SK-N-SH (cell line): ENCODE results near the gene SERPINB2. TPM values are rescaled to one million over a fixed set of nuclear protein-coding genes. Genes with fewer than 3 reads are reported as not detected.
A peak's percentile ranks its signal among the peaks of the same experiment; 100 is the strongest.

Experiments
- CTCF ChIA-PET: fragments of 300-600, 350-600 bp; formaldehyde crosslinking; extraction: SDS; loops from one replicate; lab custom pipeline; 2021; lab: Yijun Ruan, JAX
- POLR2A ChIA-PET: fragments of 350-600 bp; sonication (Branson Sonifier 250); formaldehyde crosslinking; extraction: SDS; loops from one replicate; lab custom pipeline; 2020; ENCODE audit warnings: antibody characterized with exemption, inconsistent platforms; lab: Yijun Ruan, JAX
- DNase-seq: peaks from one replicate; pipeline ENCODE4 v3.0.0; 2012
- H2AFZ ChIP-seq: fragments of 200-600 bp; sonication (generic); 2 replicates; pipeline ENCODE4 v1.8.1; 2016; ENCODE audit warnings: antibody characterized with exemption, mild to moderate bottlenecking, low read depth
- H3F3A ChIP-seq: fragments of 200-600 bp; sonication (generic); replicated peaks from 2 replicates; pipeline ENCODE3; 2016; ENCODE audit warnings: antibody characterized with exemption, mild to moderate bottlenecking; ENCODE audit not compliant: insufficient read depth
- H3K27ac ChIP-seq, 2 experiments: fragments of 200-500 bp in 1 of 2; fragments of 200-600 bp in 1 of 2; sonication (Bioruptor generic) in 1 of 2; sonication (generic), shearing (Covaris generic) in 1 of 2; 2 replicates each; pipeline versions ENCODE4 v1.5.1 to v1.6.1; 2014 to 2016; ENCODE audit warnings: low read depth in 2 of 2, inconsistent platforms in 1 of 2, low read length in 1 of 2, mild to moderate bottlenecking in 1 of 2, mixed read lengths in 1 of 2
- H3K27me3 ChIP-seq: fragments of 200-600 bp; sonication (generic), shearing (Covaris generic); 2 replicates; pipeline ENCODE4 v1.6.1; 2016; ENCODE audit warnings: mixed run types; ENCODE audit not compliant: insufficient read depth
- H3K36me3 ChIP-seq, 2 experiments: fragments of 200-500 bp in 1 of 2; fragments of 200-600 bp in 1 of 2; sonication (Bioruptor generic) in 1 of 2; sonication (generic) in 1 of 2; replicated peaks in 1 of 2; 2 replicates each; pipeline versions ENCODE3 to v1.5.1; 2014 to 2016; ENCODE audit warnings: low read length in 1 of 2, mild to moderate bottlenecking in 1 of 2; ENCODE audit not compliant: insufficient read depth in 2 of 2, control insufficient read depth in 1 of 2
- H3K4me1 ChIP-seq, 2 experiments: fragments of 200-500 bp in 1 of 2; fragments of 200-600 bp in 1 of 2; sonication (Bioruptor generic) in 1 of 2; sonication (generic), shearing (Covaris generic) in 1 of 2; 2 replicates each; pipeline versions ENCODE4 v1.5.1 to v1.6.1; 2014 to 2016; ENCODE audit warnings: low read depth in 1 of 2, low read length in 1 of 2, mixed run types in 1 of 2; ENCODE audit not compliant: insufficient read depth in 2 of 2, control insufficient read depth in 1 of 2
- H3K4me2 ChIP-seq: fragments of 200-600 bp; sonication (generic), shearing (Covaris generic); 2 replicates; pipeline ENCODE4 v1.6.1; 2017; ENCODE audit warnings: mixed run types
- H3K4me3 ChIP-seq, 2 experiments: fragments of 200-500 bp in 1 of 2; fragments of 200-600 bp in 1 of 2; sonication (Bioruptor generic) in 1 of 2; sonication (generic), shearing (Covaris generic) in 1 of 2; 2 replicates each; pipeline versions ENCODE4 v1.5.1 to v1.8.1; 2014 to 2016; ENCODE audit warnings: low read depth in 2 of 2, inconsistent platforms in 1 of 2, low read length in 1 of 2, mild to moderate bottlenecking in 1 of 2, mixed read lengths in 1 of 2, moderate library complexity in 1 of 2
- H3K79me2 ChIP-seq: fragments of 200-600 bp; sonication (generic); 2 replicates; pipeline ENCODE4 v1.8.1; 2017; ENCODE audit warnings: mild to moderate bottlenecking; ENCODE audit not compliant: insufficient read depth
- H3K9ac ChIP-seq: fragments of 200-600 bp; sonication (generic); 2 replicates; pipeline ENCODE4 v1.6.1; 2017; ENCODE audit warnings: mixed run types
- H3K9me2 ChIP-seq: fragments of 200-600 bp; sonication (generic); 2 replicates; pipeline ENCODE4 v1.6.1; 2017; ENCODE audit warnings: mixed run types
- H3K9me3 ChIP-seq: fragments of 200-600 bp; sonication (generic); 2 replicates; pipeline ENCODE4 v1.6.1; 2017; ENCODE audit warnings: mixed run types, mild to moderate bottlenecking, moderate library complexity
- H4K20me1 ChIP-seq: fragments of 200-600 bp; sonication (generic); 2 replicates; pipeline ENCODE4 v1.6.1; 2017; ENCODE audit warnings: mild to moderate bottlenecking, mixed run types; ENCODE audit not compliant: insufficient read depth
- EP300 ChIP-seq, 2 experiments: IDR thresholded peaks; 2 replicates each; pipeline versions ENCODE4 v1.4.0 to v1.6.1; 2012; ENCODE audit warnings: borderline replicate concordance in 1 of 2, low read depth in 1 of 2, low read length in 1 of 2
- FOSL2 ChIP-seq: IDR thresholded peaks from 2 replicates; pipeline ENCODE4 v1.4.0; 2012; ENCODE audit warnings: low read depth, mild to moderate bottlenecking, moderate library complexity, borderline replicate concordance
- FOXJ3 ChIP-seq: sonication (generic); formaldehyde crosslinking; IDR thresholded peaks from 2 replicates; pipeline ENCODE4 v1.5.1; 2020; ENCODE audit warnings: mild to moderate bottlenecking, missing genetic modification reagents
- FOXM1 ChIP-seq: IDR thresholded peaks from 2 replicates; pipeline ENCODE4 v1.4.0; 2012; ENCODE audit warnings: low read depth, mild to moderate bottlenecking
- JUND ChIP-seq: IDR thresholded peaks from 2 replicates; pipeline ENCODE4 v1.4.0; 2012
- MEF2A ChIP-seq: IDR thresholded peaks from 2 replicates; pipeline ENCODE4 v1.4.0; 2012; ENCODE audit warnings: low read depth, borderline replicate concordance
- NFIC ChIP-seq: IDR thresholded peaks from 2 replicates; pipeline ENCODE4 v1.4.0; 2012; ENCODE audit warnings: borderline replicate concordance
- NRF1 ChIP-seq: IDR thresholded peaks from 2 replicates; pipeline ENCODE4 v1.6.1; 2012; ENCODE audit warnings: low read depth, mild to moderate bottlenecking, low read length
- RAD21 ChIP-seq: IDR thresholded peaks from 2 replicates; pipeline ENCODE4 v1.6.1; 2012; ENCODE audit warnings: mild to moderate bottlenecking, low read length
- SIN3A ChIP-seq: IDR thresholded peaks from 2 replicates; pipeline ENCODE4 v1.6.1; 2012; ENCODE audit warnings: low read depth, mild to moderate bottlenecking, low read length, moderate library complexity, borderline replicate concordance
- TCF12 ChIP-seq: IDR thresholded peaks from 2 replicates; pipeline ENCODE4 v1.4.0; 2012
- YY1 ChIP-seq: IDR thresholded peaks from 2 replicates; pipeline ENCODE4 v1.4.0; 2012; ENCODE audit warnings: low read depth, mild to moderate bottlenecking
- WGBS: methylation state at CpG from one replicate; pipeline ENCODE4 v1.1.6; 2017; ENCODE audit warnings: low lambda C conversion rate; 5-methylcytosine and 5-hydroxymethylcytosine counted together
- polyA plus RNA-seq, 3 experiments: library from polyadenylated mRNA; depleted of rRNA; stranded (reverse); fragments of >200 nt; gene quantifications; 2 replicates each; pipeline ENCODE4 v1.2.3, GENCODE V29; 2012
- TF ChIP-seq, protein P1 (sequence below): fragments of 150-350 bp; IDR thresholded peaks from 2 replicates; pipeline ENCODE4 v1.6.1; 2017; ENCODE audit warnings: antibody characterized with exemption, low read length, low read depth, borderline replicate concordance
- TF ChIP-seq, protein P2 (sequence below): fragments of 200-600 bp; sonication (generic); IDR thresholded peaks from 2 replicates; pipeline ENCODE4 v1.6.1; 2017; ENCODE audit warnings: antibody characterized with exemption, mild to moderate bottlenecking, moderate library complexity
- TF ChIP-seq, protein P3 (sequence below): IDR thresholded peaks from 2 replicates; pipeline ENCODE4 v1.4.0; 2012; ENCODE audit warnings: low read depth, borderline replicate concordance
- TF ChIP-seq, protein P4 (sequence below): fragments of 150-350 bp; IDR thresholded peaks from 2 replicates; pipeline ENCODE4 v1.6.1; 2016; ENCODE audit warnings: mild to moderate bottlenecking, low read depth, low read length
- TF ChIP-seq, protein P5 (sequence below): IDR thresholded peaks from 2 replicates; pipeline ENCODE4 v1.6.1; 2012; ENCODE audit warnings: mild to moderate bottlenecking, low read depth, low read length, moderate library complexity

Gene SERPINB2
- polyA plus RNA-seq, 1 of the 3 experiments (the other 2 are of a cell fraction), result 5.9 TPM

DNA sequence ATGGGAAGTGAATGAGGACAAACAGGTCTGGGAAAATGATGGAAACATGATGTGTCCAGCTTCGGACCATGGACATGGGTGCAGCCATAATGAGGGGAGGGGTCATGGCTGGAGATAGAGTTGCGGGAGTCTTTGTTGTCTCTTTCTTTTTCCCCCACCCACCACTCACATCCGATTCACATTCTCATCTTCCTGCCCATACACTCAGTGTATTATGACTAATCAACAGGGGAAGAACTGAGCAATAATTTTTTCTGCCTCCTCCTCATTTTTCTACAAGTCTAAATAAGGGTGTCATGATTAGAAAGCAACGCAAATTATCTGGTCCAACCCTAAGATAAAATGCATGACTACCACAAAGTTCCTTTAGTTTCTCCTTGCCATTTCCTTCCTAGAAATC lies 5.7 kb upstream of the SERPINB2 start:
- no peaks in the 10 kb centered on the region for H3K9me3 ChIP-seq
- H3F3A ChIP-seq, result no peaks in the 10 kb centered on the region
- no peak overlapping the region for H3K27ac ChIP-seq
- no peaks in the 10 kb centered on the region; a peak in 3 of 4 replicates for H3K4me1 ChIP-seq
- H3K79me2 ChIP-seq, result no peaks in the 10 kb centered on the region
- no peak overlapping the region for H3K9ac ChIP-seq
- no peaks in the 10 kb centered on the region for H3K9me2 ChIP-seq
- H3K4me2 ChIP-seq, result no peak overlapping the region
- CTCF ChIA-PET, result interaction anchor here (0.9 kb wide), 1 partner anchor 364 kb away, joined by 3 read pairs; no protein-coding TSS in a partner anchor
- no peaks in the 10 kb centered on the region for H4K20me1 ChIP-seq
- POLR2A ChIA-PET, result no interaction called here
- peak overlapping the region; percentile 9; the same call in 1 of the 2 replicates for H2AFZ ChIP-seq
- H3K4me3 ChIP-seq, result no peak overlapping the region
- no peak for DNase-seq
- H3K27me3 ChIP-seq, result peaks cover 3% of the 10 kb centered on the region; the same call in 1 of the 2 replicates
- TF ChIP-seq EP300 (IDR thresholded peaks at IDR 0.05; ENCODE audit: borderline replicate concordance in 1 of 2, low read depth in 1 of 2, low read length in 1 of 2), result no peak
- no peak for TF ChIP-seq MEF2A
- 31% methylated on average over 4 of the region's 4 CpGs for WGBS
- no peaks in the 10 kb centered on the region for H3K36me3 ChIP-seq

DNA sequence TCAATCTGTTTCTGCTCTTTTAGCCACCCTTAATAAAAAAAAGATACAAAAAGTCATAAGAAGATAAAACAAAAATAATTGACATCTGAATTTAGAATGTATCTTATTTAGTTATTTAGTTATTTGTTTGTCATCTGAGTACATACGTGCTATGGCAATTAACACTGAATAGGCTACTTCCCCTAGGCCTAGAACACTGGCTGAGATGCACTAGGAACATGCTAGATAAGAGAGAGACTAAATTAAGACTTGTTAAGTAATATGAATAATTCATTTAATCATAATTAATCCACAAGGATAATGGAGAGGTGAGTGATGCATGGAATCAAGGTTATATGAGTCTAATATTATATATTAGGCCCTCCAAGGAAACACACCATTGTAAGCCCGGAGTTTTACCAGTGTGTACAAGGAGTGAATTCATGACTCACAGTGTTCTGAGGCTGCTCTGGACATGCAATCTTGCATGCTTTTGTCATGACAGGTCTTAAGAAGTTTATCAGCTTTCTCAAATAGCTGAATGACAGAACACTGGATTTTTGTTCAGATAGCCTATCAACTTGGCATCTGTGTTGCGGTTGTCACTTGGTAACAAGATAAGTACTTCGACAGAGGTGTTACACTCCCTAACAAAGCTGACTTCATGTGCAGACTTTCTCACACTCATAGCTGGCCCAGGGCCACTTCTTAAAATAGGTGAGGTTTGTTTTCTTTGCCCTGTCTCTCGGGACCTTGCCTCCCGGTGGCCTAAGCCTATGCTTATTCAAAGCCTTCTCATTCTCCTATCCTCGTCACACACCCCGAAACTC lies 5.0 kb upstream of the SERPINB2 start:
- H3F3A ChIP-seq, result no peaks in the 10 kb centered on the region
- no peak overlapping the region for H3K4me2 ChIP-seq
- H4K20me1 ChIP-seq, result no peaks in the 10 kb centered on the region
- H3K9me2 ChIP-seq, result no peaks in the 10 kb centered on the region
- H3K9ac ChIP-seq, result no peak overlapping the region
- WGBS, result 42% methylated on average over 8 of the region's 8 CpGs
- DNase-seq, result no peak
- ChIA-PET POLR2A (no interaction called here), CTCF (interaction anchor here (1.1 kb wide), 1 partner anchor 364 kb away, joined by 3 read pairs; no protein-coding TSS in a partner anchor)
- H2AFZ ChIP-seq, result peak overlapping the region; percentile 9; the same call in 1 of the 2 replicates
- no peak overlapping the region for H3K4me3 ChIP-seq
- H3K9me3 ChIP-seq, result no peaks in the 10 kb centered on the region
- H3K4me1 ChIP-seq, result no peaks in the 10 kb centered on the region; a peak in 3 of 4 replicates
- H3K27me3 ChIP-seq, result peaks cover 10% of the 10 kb centered on the region; the same call in 1 of the 2 replicates
- H3K27ac ChIP-seq, result no peak overlapping the region
- no peaks in the 10 kb centered on the region for H3K79me2 ChIP-seq
- no peaks in the 10 kb centered on the region for H3K36me3 ChIP-seq
- TF ChIP-seq, protein P1, sequence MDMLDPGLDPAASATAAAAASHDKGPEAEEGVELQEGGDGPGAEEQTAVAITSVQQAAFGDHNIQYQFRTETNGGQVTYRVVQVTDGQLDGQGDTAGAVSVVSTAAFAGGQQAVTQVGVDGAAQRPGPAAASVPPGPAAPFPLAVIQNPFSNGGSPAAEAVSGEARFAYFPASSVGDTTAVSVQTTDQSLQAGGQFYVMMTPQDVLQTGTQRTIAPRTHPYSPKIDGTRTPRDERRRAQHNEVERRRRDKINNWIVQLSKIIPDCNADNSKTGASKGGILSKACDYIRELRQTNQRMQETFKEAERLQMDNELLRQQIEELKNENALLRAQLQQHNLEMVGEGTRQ, result no peak
- TF ChIP-seq EP300 (IDR thresholded peaks at IDR 0.05; ENCODE audit: borderline replicate concordance in 1 of 2, low read depth in 1 of 2, low read length in 1 of 2), result peak in 1 of 2 experiments; percentile 24; a peak in 1 of 4 replicates
- peak; percentile 60; the same call in 1 of the 2 replicates for TF ChIP-seq FOSL2
- no peak for TF ChIP-seq NFIC
- TF ChIP-seq SIN3A, result no peak
- TF ChIP-seq, protein P2, sequence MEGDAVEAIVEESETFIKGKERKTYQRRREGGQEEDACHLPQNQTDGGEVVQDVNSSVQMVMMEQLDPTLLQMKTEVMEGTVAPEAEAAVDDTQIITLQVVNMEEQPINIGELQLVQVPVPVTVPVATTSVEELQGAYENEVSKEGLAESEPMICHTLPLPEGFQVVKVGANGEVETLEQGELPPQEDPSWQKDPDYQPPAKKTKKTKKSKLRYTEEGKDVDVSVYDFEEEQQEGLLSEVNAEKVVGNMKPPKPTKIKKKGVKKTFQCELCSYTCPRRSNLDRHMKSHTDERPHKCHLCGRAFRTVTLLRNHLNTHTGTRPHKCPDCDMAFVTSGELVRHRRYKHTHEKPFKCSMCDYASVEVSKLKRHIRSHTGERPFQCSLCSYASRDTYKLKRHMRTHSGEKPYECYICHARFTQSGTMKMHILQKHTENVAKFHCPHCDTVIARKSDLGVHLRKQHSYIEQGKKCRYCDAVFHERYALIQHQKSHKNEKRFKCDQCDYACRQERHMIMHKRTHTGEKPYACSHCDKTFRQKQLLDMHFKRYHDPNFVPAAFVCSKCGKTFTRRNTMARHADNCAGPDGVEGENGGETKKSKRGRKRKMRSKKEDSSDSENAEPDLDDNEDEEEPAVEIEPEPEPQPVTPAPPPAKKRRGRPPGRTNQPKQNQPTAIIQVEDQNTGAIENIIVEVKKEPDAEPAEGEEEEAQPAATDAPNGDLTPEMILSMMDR, result no peak
- no peak for TF ChIP-seq YY1
- no peak for TF ChIP-seq RAD21
- peak; percentile 36 for TF ChIP-seq TCF12
- TF ChIP-seq, protein P3, sequence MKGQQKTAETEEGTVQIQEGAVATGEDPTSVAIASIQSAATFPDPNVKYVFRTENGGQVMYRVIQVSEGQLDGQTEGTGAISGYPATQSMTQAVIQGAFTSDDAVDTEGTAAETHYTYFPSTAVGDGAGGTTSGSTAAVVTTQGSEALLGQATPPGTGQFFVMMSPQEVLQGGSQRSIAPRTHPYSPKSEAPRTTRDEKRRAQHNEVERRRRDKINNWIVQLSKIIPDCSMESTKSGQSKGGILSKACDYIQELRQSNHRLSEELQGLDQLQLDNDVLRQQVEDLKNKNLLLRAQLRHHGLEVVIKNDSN, result no peak
- TF ChIP-seq NRF1, result no peak
- no peak for TF ChIP-seq FOXJ3 (CRISPR knock-in tag)
- TF ChIP-seq, protein P4, sequence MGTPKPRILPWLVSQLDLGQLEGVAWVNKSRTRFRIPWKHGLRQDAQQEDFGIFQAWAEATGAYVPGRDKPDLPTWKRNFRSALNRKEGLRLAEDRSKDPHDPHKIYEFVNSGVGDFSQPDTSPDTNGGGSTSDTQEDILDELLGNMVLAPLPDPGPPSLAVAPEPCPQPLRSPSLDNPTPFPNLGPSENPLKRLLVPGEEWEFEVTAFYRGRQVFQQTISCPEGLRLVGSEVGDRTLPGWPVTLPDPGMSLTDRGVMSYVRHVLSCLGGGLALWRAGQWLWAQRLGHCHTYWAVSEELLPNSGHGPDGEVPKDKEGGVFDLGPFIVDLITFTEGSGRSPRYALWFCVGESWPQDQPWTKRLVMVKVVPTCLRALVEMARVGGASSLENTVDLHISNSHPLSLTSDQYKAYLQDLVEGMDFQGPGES, result no peak
- TF ChIP-seq FOXM1, result no peak
- TF ChIP-seq MEF2A, result no peak
- TF ChIP-seq JUND, result peak; percentile 48
- TF ChIP-seq, protein P5, sequence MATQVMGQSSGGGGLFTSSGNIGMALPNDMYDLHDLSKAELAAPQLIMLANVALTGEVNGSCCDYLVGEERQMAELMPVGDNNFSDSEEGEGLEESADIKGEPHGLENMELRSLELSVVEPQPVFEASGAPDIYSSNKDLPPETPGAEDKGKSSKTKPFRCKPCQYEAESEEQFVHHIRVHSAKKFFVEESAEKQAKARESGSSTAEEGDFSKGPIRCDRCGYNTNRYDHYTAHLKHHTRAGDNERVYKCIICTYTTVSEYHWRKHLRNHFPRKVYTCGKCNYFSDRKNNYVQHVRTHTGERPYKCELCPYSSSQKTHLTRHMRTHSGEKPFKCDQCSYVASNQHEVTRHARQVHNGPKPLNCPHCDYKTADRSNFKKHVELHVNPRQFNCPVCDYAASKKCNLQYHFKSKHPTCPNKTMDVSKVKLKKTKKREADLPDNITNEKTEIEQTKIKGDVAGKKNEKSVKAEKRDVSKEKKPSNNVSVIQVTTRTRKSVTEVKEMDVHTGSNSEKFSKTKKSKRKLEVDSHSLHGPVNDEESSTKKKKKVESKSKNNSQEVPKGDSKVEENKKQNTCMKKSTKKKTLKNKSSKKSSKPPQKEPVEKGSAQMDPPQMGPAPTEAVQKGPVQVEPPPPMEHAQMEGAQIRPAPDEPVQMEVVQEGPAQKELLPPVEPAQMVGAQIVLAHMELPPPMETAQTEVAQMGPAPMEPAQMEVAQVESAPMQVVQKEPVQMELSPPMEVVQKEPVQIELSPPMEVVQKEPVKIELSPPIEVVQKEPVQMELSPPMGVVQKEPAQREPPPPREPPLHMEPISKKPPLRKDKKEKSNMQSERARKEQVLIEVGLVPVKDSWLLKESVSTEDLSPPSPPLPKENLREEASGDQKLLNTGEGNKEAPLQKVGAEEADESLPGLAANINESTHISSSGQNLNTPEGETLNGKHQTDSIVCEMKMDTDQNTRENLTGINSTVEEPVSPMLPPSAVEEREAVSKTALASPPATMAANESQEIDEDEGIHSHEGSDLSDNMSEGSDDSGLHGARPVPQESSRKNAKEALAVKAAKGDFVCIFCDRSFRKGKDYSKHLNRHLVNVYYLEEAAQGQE, result no peak
